Measurements from ENCODE around the gene UBR1.
"Not testable (repeated sequence)": the region's sequence is repeated elsewhere in the genome, so short reads cannot be mapped to it uniquely, and the experiment has no call there.

Gene UBR1

GRCh38 chr15:42994546-42994945 is 111.3 kb downstream of the UBR1 start:
- CTCF ChIA-PET = no interaction called here

GRCh38 chr15:42992626-42993025 is 113.2 kb downstream of the UBR1 start:
- TF ChIP-seq CTCF (conservative IDR thresholded peaks at IDR 0.05; ENCODE audit: low read depth) = no peak
- no peak overlapping the region for H3K27ac ChIP-seq
- ChIA-PET CTCF (interaction anchor here (0.7 kb wide), 1 partner anchor 25 kb away, joined by 4 read pairs; no protein-coding TSS in a partner anchor), POLR2A (ENCODE audit: low non-redundant PET) (no interaction called here)
- no peak for DNase-seq (ENCODE audit: low spot score)

More at GRCh38 chr15:42994546-42994945, 111.3 kb downstream of the UBR1 start:
- peak; percentile 19 for DNase-seq (ENCODE audit: low spot score)
- no peak for TF ChIP-seq CTCF (conservative IDR thresholded peaks at IDR 0.05; ENCODE audit: low read depth)
- H3K27ac ChIP-seq = no peak overlapping the region
- POLR2A ChIA-PET (ENCODE audit: low non-redundant PET) = no interaction called here

GRCh38 chr15:42986693-42987342 is 119.0 kb downstream of the UBR1 start:
- ChIA-PET POLR2A (ENCODE audit: low non-redundant PET) (no interaction called here), CTCF (no interaction called here)
- no peak overlapping the region for H3K27ac ChIP-seq
- no peak for DNase-seq (ENCODE audit: low spot score)
- no peak for TF ChIP-seq CTCF (conservative IDR thresholded peaks at IDR 0.05; ENCODE audit: low read depth)

- no peak for DNase-seq (ENCODE audit: low spot score)
- no peak; the same call in 1 of the 2 replicates for TF ChIP-seq CTCF (conservative IDR thresholded peaks at IDR 0.05; ENCODE audit: low read depth)
- POLR2A ChIA-PET (ENCODE audit: low non-redundant PET) = no interaction called here
- H3K27ac ChIP-seq = no peak overlapping the region
- CTCF ChIA-PET = interaction anchor here (0.6 kb wide), 1 partner anchor 753 kb away, joined by 4 read pairs; no protein-coding TSS in a partner anchor
Measured at GRCh38 chr15:42984493-42985034, 121.3 kb downstream of the UBR1 start.

GRCh38 chr15:42979113-42979512 is 126.7 kb downstream of the UBR1 start:
- DNase-seq (ENCODE audit: low spot score); H3K27ac ChIP-seq; POLR2A ChIA-PET (ENCODE audit: low non-redundant PET): not testable (repeated sequence)
- CTCF ChIA-PET = interaction anchor here (0.7 kb wide), 1 partner anchor 164 kb away, joined by 4 read pairs; no protein-coding TSS in a partner anchor

- no peak overlapping the region for H3K27ac ChIP-seq
- ChIA-PET POLR2A (ENCODE audit: low non-redundant PET) (no interaction called here), CTCF (no interaction called here)
- TF ChIP-seq CTCF (conservative IDR thresholded peaks at IDR 0.05; ENCODE audit: low read depth) = no peak
- no peak for DNase-seq (ENCODE audit: low spot score)
Measured at GRCh38 chr15:42974202-42974862, 131.5 kb downstream of the UBR1 start.

- no peak overlapping the region for H3K27ac ChIP-seq
- no peak for DNase-seq (ENCODE audit: low spot score)
- CTCF ChIA-PET = no interaction called here
- TF ChIP-seq CTCF (conservative IDR thresholded peaks at IDR 0.05; ENCODE audit: low read depth) = no peak
- POLR2A ChIA-PET (ENCODE audit: low non-redundant PET) = no interaction called here
Measured at GRCh38 chr15:42973114-42973513, 132.7 kb downstream of the UBR1 start.

Measured in RWPE1 (cell line).